Measurements from ENCODE around the gene PRKN.

PRKN gene

GRCh38 chr6:162242915-162243314, 484.7 kb downstream of the PRKN start:
- Histone ChIP-seq H3K4me3 (no peak overlapping the region), H3K27me3 (no peaks in the 10 kb centered on the region), H3K4me1 (no peaks in the 10 kb centered on the region), H3K9me3 (no peaks in the 10 kb centered on the region), H3K27ac (no peak overlapping the region), H3K36me3 (no peaks in the 10 kb centered on the region)
- no peak for DNase-seq
- TF ChIP-seq, protein P1, sequence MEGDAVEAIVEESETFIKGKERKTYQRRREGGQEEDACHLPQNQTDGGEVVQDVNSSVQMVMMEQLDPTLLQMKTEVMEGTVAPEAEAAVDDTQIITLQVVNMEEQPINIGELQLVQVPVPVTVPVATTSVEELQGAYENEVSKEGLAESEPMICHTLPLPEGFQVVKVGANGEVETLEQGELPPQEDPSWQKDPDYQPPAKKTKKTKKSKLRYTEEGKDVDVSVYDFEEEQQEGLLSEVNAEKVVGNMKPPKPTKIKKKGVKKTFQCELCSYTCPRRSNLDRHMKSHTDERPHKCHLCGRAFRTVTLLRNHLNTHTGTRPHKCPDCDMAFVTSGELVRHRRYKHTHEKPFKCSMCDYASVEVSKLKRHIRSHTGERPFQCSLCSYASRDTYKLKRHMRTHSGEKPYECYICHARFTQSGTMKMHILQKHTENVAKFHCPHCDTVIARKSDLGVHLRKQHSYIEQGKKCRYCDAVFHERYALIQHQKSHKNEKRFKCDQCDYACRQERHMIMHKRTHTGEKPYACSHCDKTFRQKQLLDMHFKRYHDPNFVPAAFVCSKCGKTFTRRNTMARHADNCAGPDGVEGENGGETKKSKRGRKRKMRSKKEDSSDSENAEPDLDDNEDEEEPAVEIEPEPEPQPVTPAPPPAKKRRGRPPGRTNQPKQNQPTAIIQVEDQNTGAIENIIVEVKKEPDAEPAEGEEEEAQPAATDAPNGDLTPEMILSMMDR (IDR thresholded peaks at IDR 0.05) = no peak
- intact Hi-C loops (cut with DNase I; ENCODE audit: low total_unique reads) = no loop called here

DNA sequence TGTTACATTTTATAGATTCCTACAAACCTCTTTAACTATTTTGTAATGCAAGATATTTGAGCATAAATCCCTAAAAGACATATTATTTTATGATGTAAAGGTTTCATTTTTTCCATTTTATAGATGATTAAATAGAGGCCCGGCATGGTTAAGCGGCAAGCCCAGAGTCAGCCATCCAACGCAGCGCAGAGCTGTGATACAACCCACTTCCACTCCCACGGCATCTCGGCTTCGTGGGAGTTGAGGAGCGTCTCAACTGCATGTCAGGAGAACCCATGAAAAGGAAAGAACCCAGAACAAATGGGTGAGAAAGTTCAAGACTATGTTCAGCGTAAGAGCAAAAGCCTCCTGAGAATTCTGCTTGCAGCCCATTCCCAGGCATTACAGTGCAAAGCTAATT, 488.2 kb downstream of the PRKN start:
- intact Hi-C loops (cut with DNase I; ENCODE audit: low total_unique reads) = no loop called here
- Histone ChIP-seq H3K27me3 (no peaks in the 10 kb centered on the region), H3K9me3 (no peaks in the 10 kb centered on the region), H3K36me3 (no peaks in the 10 kb centered on the region), H3K27ac (no peak overlapping the region), H3K4me3 (no peak overlapping the region), H3K4me1 (no peaks in the 10 kb centered on the region)
- no peak for DNase-seq
- TF ChIP-seq, protein P1 (IDR thresholded peaks at IDR 0.05) = no peak

DNA sequence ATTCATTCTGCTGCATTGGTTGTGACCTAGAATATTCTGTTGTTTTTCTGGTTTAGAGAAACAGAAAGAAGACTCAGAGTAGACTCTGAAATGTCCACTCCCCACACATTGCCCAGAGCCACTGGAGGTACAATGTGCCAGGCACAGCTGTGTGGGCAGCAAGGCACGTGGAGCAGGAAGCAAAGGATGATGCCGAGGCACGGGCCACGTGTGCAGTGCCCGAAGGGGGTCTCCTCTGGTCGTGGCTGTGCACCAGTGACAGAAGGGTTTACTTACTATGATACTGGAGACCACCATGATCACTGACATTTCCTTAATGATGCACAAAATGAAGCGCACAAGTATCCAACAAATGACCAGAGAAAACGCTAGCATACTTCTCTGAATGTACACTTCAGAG, 488.9 kb downstream of the PRKN start:
- intact Hi-C loops (cut with DNase I; ENCODE audit: low total_unique reads) = no loop called here
- Histone ChIP-seq H3K36me3 (no peaks in the 10 kb centered on the region), H3K9me3 (no peaks in the 10 kb centered on the region), H3K27me3 (no peaks in the 10 kb centered on the region), H3K4me1 (no peaks in the 10 kb centered on the region), H3K27ac (no peak overlapping the region), H3K4me3 (no peak overlapping the region)
- no peak for DNase-seq
- TF ChIP-seq, protein P1 (IDR thresholded peaks at IDR 0.05) = no peak

GRCh38 chr6:162237331-162237730, 490.2 kb downstream of the PRKN start:
- Histone ChIP-seq H3K27ac (no peak overlapping the region), H3K27me3 (no peaks in the 10 kb centered on the region), H3K4me1 (no peaks in the 10 kb centered on the region), H3K36me3 (no peaks in the 10 kb centered on the region), H3K9me3 (no peaks in the 10 kb centered on the region), H3K4me3 (no peak overlapping the region)
- TF ChIP-seq, protein P1 (IDR thresholded peaks at IDR 0.05) = no peak
- DNase-seq = no peak
- intact Hi-C loops (cut with DNase I; ENCODE audit: low total_unique reads) = no loop called here

- H3K4me3 ChIP-seq = no peak overlapping the region
- no peak for DNase-seq
- H3K36me3 ChIP-seq = no peaks in the 10 kb centered on the region
- H3K9me3 ChIP-seq = no peaks in the 10 kb centered on the region
- no peaks in the 10 kb centered on the region for H3K27me3 ChIP-seq
- TF ChIP-seq, protein P1 (IDR thresholded peaks at IDR 0.05) = no peak
- no peaks in the 10 kb centered on the region for H3K4me1 ChIP-seq
- intact Hi-C loops (cut with DNase I; ENCODE audit: low total_unique reads) = no loop called here
- no peak overlapping the region for H3K27ac ChIP-seq
Observed at GRCh38 chr6:162234631-162235030, 492.9 kb downstream of the PRKN start.

DNA sequence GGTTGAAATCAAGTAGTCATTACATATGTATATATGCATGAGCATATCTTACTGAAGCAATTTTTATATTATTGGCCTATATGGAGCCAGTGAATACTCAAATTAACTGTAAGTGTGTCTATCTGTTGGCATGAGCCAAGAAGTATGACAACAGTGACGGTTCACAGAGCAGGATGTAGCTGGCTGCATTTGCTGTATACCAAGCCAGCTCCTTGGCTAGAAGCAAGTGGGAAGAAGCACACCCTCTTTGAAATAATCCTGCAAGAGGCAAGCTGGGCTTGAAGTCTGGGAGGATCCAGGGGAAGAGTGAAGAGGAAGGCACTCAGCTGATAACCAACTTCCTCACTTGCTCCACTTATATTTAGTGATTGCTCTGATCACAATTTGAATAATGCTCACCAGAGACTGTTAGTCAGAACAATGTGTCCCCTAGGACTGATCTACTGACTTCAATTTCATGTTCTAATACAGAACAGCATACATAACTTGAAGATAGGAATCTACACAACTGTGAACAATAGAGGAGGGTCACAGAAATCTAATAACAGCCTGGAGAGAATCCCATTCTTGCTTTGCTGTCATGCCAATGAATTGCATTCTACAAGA, 497.3 kb downstream of the PRKN start:
- H3K4me1 ChIP-seq = no peaks in the 10 kb centered on the region
- no peaks in the 10 kb centered on the region for H3K36me3 ChIP-seq
- no peaks in the 10 kb centered on the region for H3K27me3 ChIP-seq
- no peak overlapping the region for H3K27ac ChIP-seq
- intact Hi-C loops (cut with DNase I; ENCODE audit: low total_unique reads) = no loop called here
- no peak for DNase-seq
- peaks cover 0 to 3% (median 0%) of the 10 kb centered on the region in 3 donors for H3K9me3 ChIP-seq
- TF ChIP-seq, protein P1 (IDR thresholded peaks at IDR 0.05) = no peak
- no peak overlapping the region for H3K4me3 ChIP-seq

Measured in tibial artery (tissue), 4 donors.